DMS153 treated with DMSO at 0.1 percent for 48 hours (cell line): ENCODE measurements around the gene NRP2.

Source experiments
- DNase-seq: peaks from one replicate; lab custom pipeline; 2025; ENCODE audit not compliant: unreplicated experiment; lab: John Stamatoyannopoulos, UW

NRP2 gene

DNA sequence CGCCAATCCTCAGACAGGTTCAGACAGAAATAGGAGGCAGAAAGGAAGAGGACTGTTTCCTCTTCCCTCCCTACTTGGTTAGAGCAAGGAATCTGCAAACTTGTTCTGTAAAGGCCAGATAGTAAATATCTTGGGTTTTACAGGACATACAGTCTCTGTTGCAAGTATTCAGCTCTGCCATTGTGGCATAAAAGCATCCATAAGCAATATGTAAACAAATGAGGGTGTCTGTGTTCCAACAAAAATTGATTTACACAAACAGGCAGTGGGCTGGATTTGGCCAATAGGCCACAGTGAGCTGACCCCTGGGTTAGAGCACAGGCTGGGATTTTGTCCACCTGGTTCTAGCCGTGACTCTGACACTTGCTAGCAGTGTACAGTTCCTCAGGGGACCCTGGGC, 89.4 kb downstream of the NRP2 start:
- DNase-seq = no peak

GRCh38 chr2:205772983-205773382, 90.7 kb downstream of the NRP2 start:
- peak; percentile 85 for DNase-seq

DNA sequence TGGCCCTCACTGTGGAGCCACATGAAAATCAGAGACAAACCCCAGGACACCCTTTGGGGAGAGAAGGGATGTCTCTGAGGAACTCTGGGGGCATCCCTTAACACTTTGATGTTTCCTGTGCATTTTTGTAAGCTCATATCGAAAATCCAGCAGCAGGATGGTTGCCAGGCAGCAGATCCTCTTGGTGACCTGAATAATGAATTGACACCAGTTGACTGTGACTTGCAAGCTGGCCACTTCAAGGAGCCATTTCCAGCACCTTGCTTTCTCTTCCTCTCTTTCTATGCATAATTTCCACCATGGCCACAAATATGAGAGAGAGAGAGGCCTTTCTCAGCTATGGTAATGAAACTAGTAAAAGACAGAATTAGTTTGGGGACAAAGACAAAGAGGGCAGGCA, 91.7 kb downstream of the NRP2 start:
- no peak for DNase-seq

GRCh38 chr2:205775097-205775877, 93.0 kb downstream of the NRP2 start:
- DNase-seq = peak; percentile 93

DNA sequence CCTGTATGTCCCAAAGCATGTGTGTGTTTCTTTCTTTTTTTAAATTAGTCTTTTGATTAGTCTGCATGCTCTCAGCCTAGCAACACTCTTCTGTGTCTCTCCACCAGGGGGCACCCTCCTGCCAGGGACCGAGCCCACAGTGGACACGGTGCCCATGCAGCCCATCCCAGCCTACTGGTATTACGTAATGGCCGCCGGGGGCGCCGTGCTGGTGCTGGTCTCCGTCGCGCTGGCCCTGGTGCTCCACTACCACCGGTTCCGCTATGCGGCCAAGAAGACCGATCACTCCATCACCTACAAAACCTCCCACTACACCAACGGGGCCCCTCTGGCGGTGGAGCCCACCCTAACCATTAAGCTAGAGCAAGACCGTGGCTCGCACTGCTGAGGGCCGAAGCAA, 93.8 kb downstream of the NRP2 start:
- no peak for DNase-seq

GRCh38 chr2:205776720-205777119, 94.4 kb downstream of the NRP2 start:
- DNase-seq = peak; percentile 59

- DNase-seq = no peak
Observed at GRCh38 chr2:205778356-205778755, 96.1 kb downstream of the NRP2 start.

DNA sequence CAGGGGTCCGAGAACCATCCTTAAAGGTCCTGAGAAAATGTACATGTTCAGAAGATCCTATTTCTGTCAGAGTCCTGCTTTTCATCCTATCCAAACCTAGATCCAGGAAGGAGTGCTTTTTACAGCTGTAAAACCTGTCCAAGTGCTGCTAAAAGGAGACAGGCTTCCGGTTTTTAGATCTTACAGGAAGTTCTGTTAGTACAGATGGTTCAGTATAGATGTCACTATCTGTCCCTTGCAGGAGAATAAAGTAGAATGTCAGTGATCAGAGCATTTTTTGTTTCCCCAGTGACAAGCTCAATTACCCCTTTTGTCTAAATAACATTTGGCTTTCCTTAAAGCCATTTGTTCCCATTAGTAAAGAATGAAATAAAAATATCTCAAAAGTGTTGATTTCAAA, 98.3 kb downstream of the NRP2 start:
- no peak for DNase-seq

DNA sequence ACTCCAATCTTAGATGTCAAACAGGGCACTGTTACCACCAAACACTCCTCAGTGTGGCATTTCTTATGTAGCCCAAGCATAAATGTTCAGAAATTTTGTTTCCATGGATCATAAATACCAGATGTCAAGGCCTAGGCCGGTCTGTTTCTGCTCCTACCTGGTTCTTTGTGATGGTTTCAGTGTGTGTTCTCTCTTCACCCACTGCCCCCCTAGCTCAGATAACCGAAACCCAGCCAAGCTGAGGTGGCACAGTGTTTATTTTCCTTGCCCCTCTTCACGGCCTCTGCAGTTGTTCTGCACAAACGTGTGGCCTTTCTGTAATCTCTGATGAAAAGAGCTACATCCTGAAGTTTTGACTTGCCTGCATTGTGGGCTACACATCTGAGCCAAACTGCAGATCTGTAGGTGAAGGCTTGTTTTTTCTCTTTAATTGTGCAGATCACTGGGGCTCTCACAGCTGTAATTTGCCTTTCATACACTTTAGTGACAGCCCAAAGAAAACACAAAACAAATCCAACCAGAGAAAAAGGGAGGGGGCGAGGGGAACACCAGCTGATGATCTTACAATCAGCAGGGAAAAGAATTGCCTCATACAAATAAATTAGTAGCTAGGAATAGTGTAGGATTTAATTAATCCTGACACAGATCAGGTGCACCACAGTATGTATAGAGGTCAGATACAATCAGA, 99.1 kb downstream of the NRP2 start:
- no peak for DNase-seq

GRCh38 chr2:205782941-205783340, 100.6 kb downstream of the NRP2 start:
- DNase-seq = no peak

- no peak for DNase-seq
Observed at GRCh38 chr2:205783872-205784499, 101.7 kb downstream of the NRP2 start.

GRCh38 chr2:205785507-205786260, 103.4 kb downstream of the NRP2 start:
- DNase-seq = no peak

GRCh38 chr2:205786976-205787375, 104.7 kb downstream of the NRP2 start:
- DNase-seq = no peak

DNA sequence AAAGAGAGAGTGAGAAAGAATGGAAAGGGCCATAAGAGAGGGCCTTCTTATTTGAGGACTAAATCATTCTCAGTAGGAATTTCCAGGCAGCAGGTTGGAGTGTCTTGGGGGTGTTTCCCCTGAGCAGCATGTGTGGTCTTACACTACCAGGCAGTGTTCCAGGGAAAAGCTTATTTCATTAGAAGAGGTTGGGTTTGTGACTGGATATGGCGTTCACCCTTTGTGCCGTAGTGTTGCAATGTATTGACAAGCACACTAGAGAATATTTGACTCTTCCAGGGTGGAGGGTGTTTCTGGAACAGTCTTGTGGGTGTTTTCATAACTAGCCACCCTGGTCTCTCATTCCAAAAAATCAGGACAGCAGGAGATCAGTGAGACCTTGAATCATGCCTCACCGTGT, 105.5 kb downstream of the NRP2 start:
- DNase-seq = no peak

DNA sequence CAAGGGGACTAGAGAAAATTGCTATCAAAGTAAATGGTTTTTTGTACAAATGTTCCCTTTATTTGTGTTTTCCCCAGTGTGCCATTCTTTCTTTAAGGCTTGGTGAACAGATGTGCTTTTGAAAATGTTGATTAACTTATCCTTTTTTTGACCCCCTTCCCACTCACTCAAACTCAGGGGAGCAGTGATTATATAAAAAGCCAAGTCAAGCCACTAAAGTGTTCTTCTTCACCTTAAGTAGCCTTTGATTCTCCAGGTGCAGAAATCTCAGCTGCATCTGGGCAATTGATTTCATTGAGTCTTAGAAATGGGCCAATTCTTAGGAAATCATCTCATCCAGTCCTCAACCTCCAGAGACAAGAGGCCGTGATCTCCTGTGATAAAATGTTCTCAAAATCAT, 107.6 kb downstream of the NRP2 start:
- DNase-seq = no peak

DNA sequence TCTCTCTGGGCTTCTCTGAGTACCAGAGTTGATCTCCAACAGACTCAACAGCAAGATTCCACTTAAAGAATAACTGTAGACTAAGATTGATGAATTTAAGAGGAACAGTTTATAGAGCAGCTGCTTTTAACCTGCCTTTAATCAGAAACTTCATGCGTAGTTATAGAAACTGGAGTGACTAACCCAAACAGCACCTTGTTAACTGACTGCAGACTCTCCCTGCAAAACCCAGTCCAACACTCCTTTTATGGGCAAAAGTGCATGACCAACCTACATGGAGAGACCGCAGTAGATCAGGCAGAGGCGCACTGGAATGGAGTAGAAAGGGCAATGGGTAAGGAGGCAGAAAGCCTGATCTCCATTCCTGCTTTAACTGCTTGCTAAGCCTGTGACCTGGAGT, 110.6 kb downstream of the NRP2 start:
- no peak for DNase-seq

DNA sequence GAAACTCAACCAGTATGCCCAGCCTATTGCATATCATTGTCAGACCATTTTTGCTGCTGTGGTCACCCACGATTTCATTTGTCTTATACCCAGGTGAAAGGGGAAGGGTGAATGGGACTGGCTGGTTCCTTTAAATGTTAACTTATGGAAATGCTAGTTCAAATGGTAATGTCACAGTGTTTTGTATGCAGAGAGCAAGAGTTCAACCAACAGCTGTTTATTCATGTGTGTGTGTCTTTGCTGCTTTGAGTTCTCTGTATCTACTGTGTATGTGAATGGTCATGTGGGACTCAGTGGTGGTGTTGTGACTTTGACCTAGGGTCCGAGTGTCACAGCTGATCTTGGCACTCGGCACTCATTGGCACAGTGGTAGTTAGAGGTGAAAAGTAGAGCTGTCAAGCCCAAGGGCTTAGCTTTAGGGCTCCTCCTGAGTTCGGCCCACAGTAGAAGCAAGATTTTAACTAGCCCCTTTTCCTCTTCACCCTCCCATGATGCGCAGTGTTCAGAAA, 114.6 kb downstream of the NRP2 start:
- DNase-seq = no peak

DNA sequence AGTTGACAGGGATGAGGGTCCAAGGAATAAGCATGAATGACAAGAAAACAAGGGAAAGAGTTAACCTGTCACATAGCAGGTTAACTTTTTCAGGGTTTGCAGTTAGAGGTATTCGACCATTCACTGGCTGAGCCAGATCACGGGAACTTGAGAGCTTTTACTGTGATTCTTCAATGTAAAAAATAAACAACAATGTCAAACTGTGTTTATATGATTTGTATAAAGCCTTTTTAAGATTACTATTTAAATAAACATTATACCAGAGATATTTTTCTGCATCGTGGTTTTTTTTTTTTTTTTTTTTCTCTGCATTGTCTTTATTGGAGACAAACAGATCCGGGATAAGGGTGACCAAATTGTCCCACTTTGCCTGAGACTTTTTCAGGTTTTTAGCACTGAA, 115.6 kb downstream of the NRP2 start:
- DNase-seq = no peak

- DNase-seq = no peak
Observed at GRCh38 chr2:205800224-205800623, 117.9 kb downstream of the NRP2 start.

DNA sequence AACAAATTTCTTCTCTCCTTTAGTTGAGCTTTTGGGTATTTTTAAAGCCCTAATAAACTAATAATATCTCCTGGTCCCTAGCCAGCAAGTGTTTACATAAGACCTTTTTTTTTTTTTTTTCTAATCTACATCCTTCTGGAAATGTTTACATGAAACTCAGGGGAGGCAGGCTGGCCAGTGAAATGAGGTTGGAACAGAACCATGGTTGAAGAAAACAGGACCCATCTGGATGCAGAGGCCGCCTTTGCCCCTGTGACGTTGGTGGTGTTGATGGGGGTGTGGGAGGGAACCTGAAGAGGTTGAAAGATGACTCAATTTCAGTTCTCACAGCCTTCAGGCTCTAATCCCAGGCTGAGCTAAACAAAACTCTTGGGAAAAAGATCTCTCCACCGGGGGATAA, 118.5 kb downstream of the NRP2 start:
- no peak for DNase-seq

DNA sequence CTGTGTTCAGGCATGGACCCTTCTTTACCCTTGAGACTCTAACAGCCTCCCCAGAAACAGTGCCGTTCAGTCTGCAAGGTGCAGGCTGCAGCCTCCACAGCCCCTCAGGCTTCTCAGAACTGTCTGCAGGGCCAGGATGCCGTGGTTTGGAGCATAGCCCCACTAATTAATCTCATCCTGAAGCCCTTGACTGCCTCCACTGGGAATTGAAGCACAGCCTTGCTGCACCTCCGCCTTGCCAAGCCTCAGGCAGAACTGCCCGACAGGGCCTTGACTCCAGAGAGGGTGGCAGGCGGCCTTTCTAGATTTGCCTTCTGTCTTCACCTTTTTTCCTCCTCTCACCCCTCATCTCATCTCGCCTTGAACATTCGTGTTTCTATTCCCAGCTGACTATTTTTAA, 119.8 kb downstream of the NRP2 start:
- no peak for DNase-seq
